ENCODE data around the gene TRPV4.

Gene TRPV4

GRCh38 chr12:109735051-109735521, 98.1 kb downstream of the TRPV4 start:
- H3K4me3 ChIP-seq = no peak overlapping the region
- no peaks in the 10 kb centered on the region for H3K9me3 ChIP-seq (ENCODE audit: low read depth, low read length)
- DNase-seq (ENCODE audit: low read depth, low spot score) = no peak
- H3K9ac ChIP-seq (ENCODE audit: insufficient read length) = no peak overlapping the region
- no peak overlapping the region for H3K27ac ChIP-seq
- TF ChIP-seq POLR2AphosphoS5 (IDR thresholded peaks at IDR 0.05; ENCODE audit: borderline replicate concordance, low read depth, low read length) (no peak), FOXP2 (optimal IDR thresholded peaks at IDR 0.05; ENCODE audit: control extremely low read depth, extremely low read length, insufficient read depth) (no peak), EZH2 (IDR thresholded peaks at IDR 0.05) (no peak)
- no peaks in the 10 kb centered on the region for H3K36me3 ChIP-seq (ENCODE audit: insufficient read depth, low read length)

DNA sequence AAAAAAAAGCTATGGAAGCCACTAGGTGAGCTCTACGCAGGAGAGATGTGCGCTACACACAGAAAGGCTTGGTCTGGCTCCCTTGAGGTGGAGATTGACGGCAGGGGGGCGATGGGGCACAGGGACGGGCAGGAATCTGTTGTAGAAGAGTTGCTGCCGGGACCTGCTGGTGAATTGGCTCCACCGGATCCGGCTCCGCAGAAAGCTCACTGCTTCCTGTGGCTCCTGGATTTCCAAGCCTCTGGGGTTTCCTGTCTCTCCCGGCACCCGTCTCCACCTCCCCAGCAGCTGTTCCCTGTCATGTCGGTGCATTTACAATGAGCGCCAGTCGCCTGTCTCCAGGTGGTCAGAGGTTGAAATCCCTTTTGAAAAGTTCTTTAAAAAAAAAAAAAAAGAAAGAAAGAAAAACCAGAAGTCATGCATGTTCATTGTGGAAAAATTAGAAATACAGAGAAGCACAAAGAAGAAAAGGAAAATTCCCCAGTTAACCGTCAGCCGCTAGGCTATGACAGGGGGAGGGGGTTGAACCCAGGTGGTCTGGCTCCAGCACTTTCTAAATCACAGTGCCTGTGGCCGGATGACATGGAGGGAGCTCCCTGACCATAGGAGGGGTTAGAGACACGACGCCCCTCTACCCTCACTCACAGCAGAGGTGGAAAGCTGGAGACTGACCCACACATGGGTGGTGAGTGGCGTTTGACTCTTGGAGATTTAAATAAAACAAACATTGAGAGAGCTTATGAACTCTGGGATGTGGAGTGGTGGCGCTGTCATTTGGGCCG, 98.8 kb downstream of the TRPV4 start:
- Histone ChIP-seq H3K27ac (no peak overlapping the region), H3K36me3 (ENCODE audit: insufficient read depth, low read length) (no peaks in the 10 kb centered on the region), H3K4me3 (no peak overlapping the region), H3K9me3 (ENCODE audit: low read depth, low read length) (no peaks in the 10 kb centered on the region), H3K9ac (ENCODE audit: insufficient read length) (no peak overlapping the region)
- DNase-seq (ENCODE audit: low read depth, low spot score) = no peak
- TF ChIP-seq POLR2AphosphoS5 (IDR thresholded peaks at IDR 0.05; ENCODE audit: borderline replicate concordance, low read depth, low read length) (no peak), FOXP2 (optimal IDR thresholded peaks at IDR 0.05; ENCODE audit: control extremely low read depth, extremely low read length, insufficient read depth) (no peak), EZH2 (IDR thresholded peaks at IDR 0.05) (no peak)

All from SK-N-MC (cell line).